GM19239 (cell line): ENCODE measurements around the gene MAPK12.

Experiments
- DNase-seq: peaks from one replicate; pipeline ENCODE4 v3.0.0; 2011; ENCODE audit warnings: low spot score; ENCODE audit not compliant: insufficient read length
- FAIRE-seq: peaks from 2 replicates; lab custom pipeline; 2011; peaks lifted over from hg19 to GRCh38; lab: Jason Lieb, UNC

The MAPK12 gene

DNA sequence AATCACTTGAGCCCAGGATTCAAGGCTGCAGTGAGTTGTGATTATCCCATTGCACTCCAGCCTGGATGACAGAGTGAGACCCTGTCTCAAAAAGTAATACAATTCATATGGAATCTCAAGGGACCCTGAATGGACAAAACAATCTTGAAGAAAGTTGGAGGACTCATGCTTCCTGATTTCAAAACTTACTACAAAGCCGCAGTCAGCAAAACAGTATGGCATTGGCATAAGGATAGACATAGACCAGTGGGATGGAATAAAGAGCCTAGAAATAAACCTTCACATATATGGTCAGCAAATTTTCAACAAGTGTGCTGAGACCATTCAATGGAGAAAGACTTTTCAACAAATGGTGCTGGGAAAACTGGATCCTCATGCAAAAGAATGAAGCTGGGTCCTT, 58.2 kb downstream of the MAPK12 start:
- no peak for DNase-seq
- no peak for FAIRE-seq
